ENCODE results near the gene LPCAT2. TPM values are rescaled to one million over a fixed set of nuclear protein-coding genes. Genes with fewer than 3 reads are reported as not detected.

LPCAT2 gene
- total and polyA plus RNA-seq, 2 of the 8 experiments (the other 6 are each of a cell fraction or from before 2014, with no cell fraction given): 2.2 to 10.6 TPM

DNA sequence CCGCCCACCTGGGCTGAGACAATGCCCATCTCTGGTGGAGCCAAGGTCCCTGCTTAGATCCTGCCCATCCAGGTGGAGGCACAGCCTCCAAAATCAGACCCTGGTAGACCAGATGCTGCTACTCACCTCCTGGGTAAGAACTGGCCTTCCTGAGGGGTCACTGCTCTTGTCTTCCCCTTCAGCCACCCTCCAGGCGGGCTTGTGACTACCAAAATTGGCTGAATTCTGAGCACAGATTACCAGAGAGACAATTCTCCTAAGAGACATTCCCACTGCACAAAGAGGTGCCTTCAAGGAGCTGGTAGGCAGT, 19.0 kb upstream of the LPCAT2 start:
- ChIA-PET CTCF (ENCODE audit: partially characterized antibody) (interaction anchor here (0.6 to 5.8 kb wide), 4 partner anchors 8 to 213 kb away, joined by 3 to 39 read pairs (median 6); no protein-coding TSS in a partner anchor), POLR2A (ENCODE audit: partially characterized antibody) (interaction anchor here (0.9 kb wide), 1 partner anchor 11 kb away, joined by 5 read pairs; no protein-coding TSS in a partner anchor)
- DNase-seq (ENCODE audit: low read depth in 1 of 2, low spot score in 2 of 2) (no peak), FAIRE-seq (no peak)
- Histone ChIP-seq H3K14ac (ENCODE audit: insufficient read length) (no peak overlapping the region), H3K4me2 (ENCODE audit: insufficient read depth in 1 of 2, low read depth in 2 of 2, low read length in 2 of 2) (no peak overlapping the region), H3K56ac (replicated peaks; ENCODE audit: insufficient read length, low read depth, low read length) (no peak overlapping the region), H3K9ac (replicated peaks in 1 of 4; ENCODE audit: extremely low read depth in 1 of 4, low read depth in 3 of 4, low read length in 3 of 4) (no peak overlapping the region), H4K8ac (ENCODE audit: extremely low read depth, insufficient read depth, low read length) (no peak overlapping the region), H4K20me1 (replicated peaks in 1 of 2; ENCODE audit: control insufficient read depth in 1 of 2, insufficient read depth in 2 of 2, low read length in 2 of 2) (peaks cover 0 to 1% of the 10 kb centered on the region in 2 experiments), H4K91ac (replicated peaks; ENCODE audit: insufficient read length, low read length) (no peak overlapping the region), H3K27me3 (replicated peaks in 1 of 4; ENCODE audit: control insufficient read depth in 3 of 4, extremely low read depth in 1 of 4, insufficient read depth in 3 of 4, low read length in 3 of 4) (no peaks in the 10 kb centered on the region), H3K79me2 (ENCODE audit: control insufficient read depth in 1 of 2, insufficient read depth in 2 of 2, low read length in 2 of 2) (no peaks in the 10 kb centered on the region), H3K4me1 (replicated peaks in 1 of 4; ENCODE audit: control insufficient read depth in 3 of 4, insufficient read depth in 4 of 4, low read length in 3 of 4) (no peaks in the 10 kb centered on the region; a peak in 1 of 7 replicates), H3K4ac (replicated peaks; ENCODE audit: insufficient read length, low read depth, low read length) (no peak overlapping the region), H3K36me3 (ENCODE audit: control insufficient read depth in 2 of 4, insufficient read depth in 4 of 4, low read length in 3 of 4) (no peaks in the 10 kb centered on the region), H2BK12ac (ENCODE audit: low read depth, low read length) (no peak overlapping the region), H3K23ac (ENCODE audit: insufficient read length) (no peak overlapping the region), H3K4me3 (ENCODE audit: extremely low read depth in 1 of 4, insufficient read depth in 2 of 4, low read depth in 3 of 4, low read length in 4 of 4) (no peak overlapping the region), H4K5ac (ENCODE audit: insufficient read length, low read depth, low read length) (no peak overlapping the region), H3K18ac (ENCODE audit: extremely low read depth, low read length) (no peak overlapping the region), H2BK120ac (replicated peaks; ENCODE audit: low read depth, low read length) (no peak overlapping the region), H2AFZ (ENCODE audit: low read length) (no peak overlapping the region), H2BK15ac (ENCODE audit: low read length) (no peak overlapping the region), H2BK20ac (ENCODE audit: low read length) (no peak overlapping the region), H2BK5ac (ENCODE audit: low read depth, low read length) (no peak overlapping the region), H3K27ac (ENCODE audit: low read depth, low read length) (no peak overlapping the region), H3K23me2 (ENCODE audit: low read depth, low read length) (no peaks in the 10 kb centered on the region; the same call in 1 of the 2 replicates), H3K9me3 (ENCODE audit: insufficient read depth in 2 of 2, low read depth in 1 of 2, low read length in 1 of 2) (no peaks in the 10 kb centered on the region), H3K79me1 (ENCODE audit: low read depth, low read length) (no peaks in the 10 kb centered on the region), H2AK5ac (ENCODE audit: low read depth, low read length) (no peak overlapping the region)
- 83% methylated on average over 2 of the region's 2 CpGs; no CpG with 5 or more reads in 1 of the 2 experiments for WGBS, 2 experiments (ENCODE audit: extremely low coverage in 1 of 2, insufficient coverage in 1 of 2, insufficient read length in 1 of 2, insufficient replicate concordance in 2 of 2, low coverage in 1 of 2, low lambda C conversion rate in 2 of 2, missing lambda C conversion rate in 1 of 2)
- TF ChIP-seq, protein P1, sequence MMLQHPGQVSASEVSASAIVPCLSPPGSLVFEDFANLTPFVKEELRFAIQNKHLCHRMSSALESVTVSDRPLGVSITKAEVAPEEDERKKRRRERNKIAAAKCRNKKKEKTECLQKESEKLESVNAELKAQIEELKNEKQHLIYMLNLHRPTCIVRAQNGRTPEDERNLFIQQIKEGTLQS (IDR thresholded peaks at IDR 0.05; ENCODE audit: insufficient read depth, low read depth, low read length): no peak
- TF ChIP-seq CEBPB (IDR thresholded peaks at IDR 0.05; ENCODE audit: low read depth, low read length): no peak
- no peak for TF ChIP-seq E2F6 (IDR thresholded peaks at IDR 0.05)
- TF ChIP-seq TAF7 (optimal IDR thresholded peaks at IDR 0.05; ENCODE audit: borderline replicate concordance, low read depth, low read length): no peak
- no peak for TF ChIP-seq CBX8 (IDR thresholded peaks at IDR 0.05; ENCODE audit: borderline replicate concordance, low read depth, low read length)
- no peak for TF ChIP-seq RNF2 (IDR thresholded peaks at IDR 0.05; ENCODE audit: borderline replicate concordance, low read depth, low read length, missing control alignments, poor library complexity, severe bottlenecking)
- TF ChIP-seq CTBP2 (IDR thresholded peaks at IDR 0.05; ENCODE audit: borderline replicate concordance, insufficient read depth, insufficient read length, low read length): no peak
- TF ChIP-seq TAF1 (IDR thresholded peaks at IDR 0.05; ENCODE audit: low read depth, low read length): no peak
- TF ChIP-seq KDM1A (IDR thresholded peaks at IDR 0.05; ENCODE audit: borderline replicate concordance, low read length): no peak
- TF ChIP-seq SP2 (IDR thresholded peaks at IDR 0.05; ENCODE audit: low read length): no peak
- no peak for TF ChIP-seq RXRA (IDR thresholded peaks at IDR 0.05; ENCODE audit: insufficient read depth, low read depth, low read length)
- TF ChIP-seq ZNF274 (IDR thresholded peaks at IDR 0.05; ENCODE audit: borderline replicate concordance, extremely low read depth, low read length): no peak
- no peak for TF ChIP-seq RBBP5 (IDR thresholded peaks at IDR 0.05; ENCODE audit: borderline replicate concordance, low read depth, low read length)
